Measurements from ENCODE around the gene PRTN3.

PRTN3 gene

GRCh38 chr19:884420-885211 is 43.8 kb downstream of the PRTN3 start:
- Histone ChIP-seq H3K4me3 (ENCODE audit: low read length, poor library complexity, severe bottlenecking) (no peak overlapping the region), H3K9me3 (ENCODE audit: insufficient read depth, low read depth, low read length) (no peaks in the 10 kb centered on the region), H3K36me3 (ENCODE audit: insufficient read depth, low read length) (peaks cover 2% of the 10 kb centered on the region; the same call in 1 of the 2 replicates), H3K4me2 (ENCODE audit: low read depth, low read length, poor library complexity, severe bottlenecking) (no peak overlapping the region), H3K9me2 (replicated peaks; ENCODE audit: low read depth, low read length) (no peaks in the 10 kb centered on the region), H3K79me2 (ENCODE audit: insufficient read depth, low read length) (no peaks in the 10 kb centered on the region), H3F3A (ENCODE audit: low read depth) (no peaks in the 10 kb centered on the region), H3K27me3 (ENCODE audit: insufficient read depth, low read length, poor library complexity, severe bottlenecking) (no peaks in the 10 kb centered on the region), H3K4me1 (ENCODE audit: insufficient read depth, low read length, poor library complexity, severe bottlenecking) (no peaks in the 10 kb centered on the region), H2AFZ (ENCODE audit: low read length) (no peak overlapping the region), H3K9ac (ENCODE audit: low read depth, low read length, poor library complexity, severe bottlenecking) (no peak overlapping the region), H4K20me1 (ENCODE audit: insufficient read depth, low read length, poor library complexity, severe bottlenecking) (no peaks in the 10 kb centered on the region)
- TF ChIP-seq CTCF (conservative IDR thresholded peaks at IDR 0.05; ENCODE audit: low read length) = no peak

GRCh38 chr19:885536-886224 is 44.9 kb downstream of the PRTN3 start:
- no peaks in the 10 kb centered on the region for H3F3A ChIP-seq (ENCODE audit: low read depth)
- H3K9me2 ChIP-seq (replicated peaks; ENCODE audit: low read depth, low read length) = no peaks in the 10 kb centered on the region
- no peaks in the 10 kb centered on the region for H3K79me2 ChIP-seq (ENCODE audit: insufficient read depth, low read length)
- no peaks in the 10 kb centered on the region for H3K9me3 ChIP-seq (ENCODE audit: insufficient read depth, low read depth, low read length)
- H4K20me1 ChIP-seq (ENCODE audit: insufficient read depth, low read length, poor library complexity, severe bottlenecking) = no peaks in the 10 kb centered on the region
- H3K4me3 ChIP-seq (ENCODE audit: low read length, poor library complexity, severe bottlenecking) = no peak overlapping the region
- peaks cover 2% of the 10 kb centered on the region; the same call in 1 of the 2 replicates for H3K36me3 ChIP-seq (ENCODE audit: insufficient read depth, low read length)
- H3K27me3 ChIP-seq (ENCODE audit: insufficient read depth, low read length, poor library complexity, severe bottlenecking) = no peaks in the 10 kb centered on the region
- TF ChIP-seq CTCF (conservative IDR thresholded peaks at IDR 0.05; ENCODE audit: low read length) = no peak
- no peak for TF ChIP-seq EZH2phosphoT487 (IDR thresholded peaks at IDR 0.05; ENCODE audit: borderline replicate concordance)
- no peaks in the 10 kb centered on the region for H3K4me1 ChIP-seq (ENCODE audit: insufficient read depth, low read length, poor library complexity, severe bottlenecking)
- H3K4me2 ChIP-seq (ENCODE audit: low read depth, low read length, poor library complexity, severe bottlenecking) = no peak overlapping the region
- H2AFZ ChIP-seq (ENCODE audit: low read length) = no peak overlapping the region
- no peak overlapping the region for H3K9ac ChIP-seq (ENCODE audit: low read depth, low read length, poor library complexity, severe bottlenecking)

GRCh38 chr19:887072-887471 is 46.3 kb downstream of the PRTN3 start:
- Histone ChIP-seq H3K79me2 (ENCODE audit: insufficient read depth, low read length) (peaks cover 9% of the 10 kb centered on the region; the same call in 1 of the 2 replicates), H4K20me1 (ENCODE audit: insufficient read depth, low read length, poor library complexity, severe bottlenecking) (peaks cover under 1% of the 10 kb centered on the region), H3K27me3 (ENCODE audit: insufficient read depth, low read length, poor library complexity, severe bottlenecking) (no peaks in the 10 kb centered on the region), H3K36me3 (ENCODE audit: insufficient read depth, low read length) (peaks cover 2% of the 10 kb centered on the region; the same call in 1 of the 2 replicates), H2AFZ (ENCODE audit: low read length) (no peak overlapping the region), H3K9me2 (replicated peaks; ENCODE audit: low read depth, low read length) (no peaks in the 10 kb centered on the region), H3K4me3 (ENCODE audit: low read length, poor library complexity, severe bottlenecking) (no peak overlapping the region), H3K9ac (ENCODE audit: low read depth, low read length, poor library complexity, severe bottlenecking) (no peak overlapping the region), H3K9me3 (ENCODE audit: insufficient read depth, low read depth, low read length) (no peaks in the 10 kb centered on the region), H3K4me2 (ENCODE audit: low read depth, low read length, poor library complexity, severe bottlenecking) (no peak overlapping the region), H3K4me1 (ENCODE audit: insufficient read depth, low read length, poor library complexity, severe bottlenecking) (no peaks in the 10 kb centered on the region), H3F3A (ENCODE audit: low read depth) (no peaks in the 10 kb centered on the region)
- TF ChIP-seq EZH2phosphoT487 (IDR thresholded peaks at IDR 0.05; ENCODE audit: borderline replicate concordance) (no peak), CTCF (conservative IDR thresholded peaks at IDR 0.05; ENCODE audit: low read length) (no peak)

All from Loucy (cell line).